HG03521 (cell line): ENCODE data around the gene CDKAL1.

Source experiments
- ATAC-seq: cut with Tn5 transposase; IDR thresholded peaks from one replicate; pipeline ENCODE4 v1.9.1; 2021; ENCODE audit warnings: mild to moderate bottlenecking, moderate library complexity; ENCODE audit not compliant: unreplicated experiment

Gene CDKAL1

GRCh38 chr6:21123507-21124436, 589.5 kb downstream of the CDKAL1 start:
- no peak for ATAC-seq

GRCh38 chr6:21128601-21129000, 594.3 kb downstream of the CDKAL1 start:
- no peak for ATAC-seq

GRCh38 chr6:21131406-21131805, 597.1 kb downstream of the CDKAL1 start:
- ATAC-seq = no peak

- no peak for ATAC-seq
These were observed 598.2 kb downstream of the CDKAL1 start for GRCh38 chr6:21132446-21132845.

GRCh38 chr6:21132856-21133838, 598.9 kb downstream of the CDKAL1 start:
- no peak for ATAC-seq

- no peak for ATAC-seq
These were observed 599.6 kb downstream of the CDKAL1 start for GRCh38 chr6:21133901-21134300.

- ATAC-seq = no peak
These were observed 600.1 kb downstream of the CDKAL1 start for GRCh38 chr6:21134356-21134755.

- ATAC-seq = no peak
These were observed 601.3 kb downstream of the CDKAL1 start for GRCh38 chr6:21135484-21136013.

GRCh38 chr6:21137700-21138335, 603.6 kb downstream of the CDKAL1 start:
- no peak for ATAC-seq

GRCh38 chr6:21138336-21139069, 604.2 kb downstream of the CDKAL1 start:
- no peak for ATAC-seq

- no peak for ATAC-seq
These were observed 606.7 kb downstream of the CDKAL1 start for GRCh38 chr6:21140966-21141365.

- ATAC-seq = no peak
These were observed 607.5 kb downstream of the CDKAL1 start for GRCh38 chr6:21141616-21142303.

GRCh38 chr6:21142741-21143140, 608.5 kb downstream of the CDKAL1 start:
- ATAC-seq = no peak

GRCh38 chr6:21143645-21144044, 609.4 kb downstream of the CDKAL1 start:
- no peak for ATAC-seq

- no peak for ATAC-seq
These were observed 610.7 kb downstream of the CDKAL1 start for GRCh38 chr6:21144928-21145327.

- no peak for ATAC-seq
These were observed 613.7 kb downstream of the CDKAL1 start for GRCh38 chr6:21147995-21148394.

GRCh38 chr6:21149470-21149869, 615.2 kb downstream of the CDKAL1 start:
- no peak for ATAC-seq

GRCh38 chr6:21150667-21151066, 616.4 kb downstream of the CDKAL1 start:
- no peak for ATAC-seq

GRCh38 chr6:21151119-21151518, 616.9 kb downstream of the CDKAL1 start:
- no peak for ATAC-seq
